Stimulated activated CD4-positive, alpha-beta T cell treated with anti-CD3 and anti-CD28 coated beads, TNF-alpha, amount 100 ng/mL, for 48 hours (primary cell): Measurements from ENCODE around the gene UBE2K.
"Not testable (repeated sequence)": the region's sequence is repeated elsewhere in the genome, so short reads cannot be mapped to it uniquely, and the experiment has no call there.

Experiments used
- DNase-seq, 3 donors: peaks; one replicate each; pipeline ENCODE4 v3.0.0-alpha.2; 2020; ENCODE audit warnings: low read depth in 3 of 3

The UBE2K gene

GRCh38 chr4:39697740-39698423, at the start of gene UBE2K:
Gene UBE2K (plus strand): TSS chr4:39698136. CDS start chr4:39698328, 192 bp downstream.
- DNase-seq: peak; percentile 77 to 88 (median 77)

- no peak for DNase-seq
Measured at GRCh38 chr4:39648213-39648612, 49.7 kb upstream of the UBE2K start.

GRCh38 chr4:39648827-39649558, 48.9 kb upstream of the UBE2K start:
- DNase-seq: no peak

- DNase-seq: no peak
Measured at GRCh38 chr4:39649639-39650265, 48.2 kb upstream of the UBE2K start.

- DNase-seq: not testable (repeated sequence)
Measured at GRCh38 chr4:39651586-39651985, 46.4 kb upstream of the UBE2K start.

DNA sequence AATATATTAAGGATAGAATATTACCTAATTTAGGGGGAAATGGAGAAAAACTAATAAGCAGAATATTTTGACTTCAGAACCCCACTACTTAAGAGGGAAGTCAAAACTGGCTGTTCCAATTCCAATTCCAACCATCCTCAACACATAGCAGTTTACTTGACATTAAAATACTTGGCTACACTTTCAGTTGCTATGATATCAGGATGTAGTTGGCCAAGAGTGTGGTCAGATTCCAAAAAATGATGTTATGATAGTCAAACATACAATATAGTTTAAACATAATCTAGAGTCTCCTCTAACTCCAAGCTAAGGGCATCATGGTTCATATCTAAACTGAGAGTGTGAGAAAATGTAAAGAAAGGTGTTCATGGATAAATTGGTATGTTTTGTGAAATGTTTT, 42.7 kb upstream of the UBE2K start:
- DNase-seq: no peak

- no peak for DNase-seq
Measured at GRCh38 chr4:39655876-39656275, 42.1 kb upstream of the UBE2K start.

DNA sequence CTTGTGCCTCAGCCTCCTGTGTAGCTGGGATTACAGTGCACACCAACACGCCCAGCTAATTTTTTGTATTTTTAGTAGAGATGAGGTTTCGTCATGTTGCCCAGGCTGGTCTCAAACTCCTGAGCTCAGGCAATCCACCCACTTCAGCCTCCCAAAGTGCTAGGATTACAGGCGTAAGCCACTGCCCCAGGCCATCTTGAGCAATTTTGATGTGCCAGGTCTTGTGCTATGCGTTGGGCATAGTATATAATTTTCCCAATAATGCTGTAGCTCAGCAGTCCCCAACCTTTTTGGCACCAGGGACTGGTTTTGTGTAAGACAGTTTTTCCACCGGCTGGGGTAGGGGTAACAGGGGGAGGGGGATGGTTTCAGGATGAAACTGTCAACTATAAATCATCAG, 41.3 kb upstream of the UBE2K start:
- not testable (repeated sequence) for DNase-seq

DNA sequence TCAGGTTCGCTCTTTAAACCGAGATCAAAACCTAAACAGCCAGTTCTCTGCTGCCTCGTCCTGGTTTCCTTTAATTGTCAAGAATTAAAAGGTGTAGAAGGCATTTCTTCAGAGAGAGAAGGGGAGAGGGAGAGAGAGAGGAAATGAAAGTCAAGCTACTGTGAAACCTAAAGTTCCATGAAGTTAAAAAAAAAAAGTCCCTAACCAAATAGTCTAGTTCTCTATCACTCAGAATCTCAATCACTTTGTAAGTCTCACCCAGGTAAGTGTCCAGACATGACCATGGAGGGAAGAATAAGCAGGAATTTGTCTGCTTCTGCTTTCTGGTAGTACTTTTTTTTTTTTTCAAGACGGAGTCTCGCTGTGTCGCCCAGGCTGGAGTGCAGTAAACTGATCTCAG, 40.5 kb upstream of the UBE2K start:
- DNase-seq: no peak

DNA sequence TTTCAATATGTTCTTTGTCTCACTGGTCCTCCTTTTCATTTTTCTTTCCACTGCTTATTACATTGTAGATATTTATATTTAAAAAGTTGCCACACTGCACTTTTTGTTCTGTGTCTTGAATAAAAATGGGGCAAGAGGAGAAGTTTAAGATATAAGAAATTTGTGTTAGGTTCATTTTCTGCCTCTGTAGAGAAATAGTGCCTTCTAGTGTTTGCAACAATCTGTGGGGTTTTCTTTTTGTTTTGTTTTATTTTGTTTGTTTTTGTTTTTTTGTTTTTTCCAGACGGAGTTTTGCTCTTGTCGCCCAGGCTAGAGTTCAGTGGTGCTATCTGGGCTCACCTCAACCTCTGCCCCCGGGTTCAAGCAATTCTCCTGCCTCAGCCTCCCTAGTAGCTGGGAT, 39.2 kb upstream of the UBE2K start:
- DNase-seq: no peak

- DNase-seq: no peak
Measured at GRCh38 chr4:39660045-39660444, 37.9 kb upstream of the UBE2K start.

- DNase-seq: no peak
Measured at GRCh38 chr4:39660757-39661156, 37.2 kb upstream of the UBE2K start.

- no peak for DNase-seq
Measured at GRCh38 chr4:39662683-39663082, 35.3 kb upstream of the UBE2K start.

DNA sequence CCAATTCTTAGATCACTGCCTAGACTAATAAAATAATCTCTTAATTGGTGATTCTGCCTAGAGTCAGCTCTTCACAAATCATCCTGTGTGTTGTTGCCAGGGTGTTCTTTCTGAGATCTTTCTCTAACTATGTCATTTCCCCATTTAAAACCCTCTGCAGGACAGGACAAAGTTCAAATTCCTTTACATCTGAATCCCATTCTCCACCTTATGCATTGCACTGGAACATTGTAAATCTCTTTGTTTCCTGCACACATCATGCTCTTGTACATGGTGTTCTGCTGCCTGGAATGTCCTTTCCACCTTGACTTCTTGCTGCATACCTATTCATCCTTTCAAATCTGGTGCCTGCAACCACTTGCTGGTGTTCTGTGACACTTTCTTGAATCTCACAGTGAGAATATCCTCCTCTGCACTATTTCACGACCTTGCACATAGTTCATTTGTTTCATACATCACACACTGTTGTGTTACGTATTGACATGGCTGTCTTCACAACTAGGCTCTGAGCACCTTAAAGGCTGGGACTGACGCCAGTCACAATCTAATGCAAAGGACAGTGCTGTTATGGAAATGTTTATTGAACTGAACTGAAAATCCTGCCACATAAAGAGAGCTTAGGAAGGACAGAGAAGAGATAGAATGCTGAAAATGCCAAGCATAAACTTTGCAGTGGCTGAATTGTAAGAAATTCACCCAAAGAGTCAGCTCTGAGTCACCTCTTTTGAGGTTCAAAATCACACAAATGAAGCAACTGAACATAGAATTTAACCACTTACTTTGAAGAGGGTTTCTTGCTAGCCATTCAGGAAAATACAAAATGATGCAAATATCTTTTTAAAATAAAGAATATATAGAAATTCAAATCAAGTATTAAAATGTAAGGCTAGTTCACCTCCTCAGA, 32.9 kb upstream of the UBE2K start:
- DNase-seq: no peak

DNA sequence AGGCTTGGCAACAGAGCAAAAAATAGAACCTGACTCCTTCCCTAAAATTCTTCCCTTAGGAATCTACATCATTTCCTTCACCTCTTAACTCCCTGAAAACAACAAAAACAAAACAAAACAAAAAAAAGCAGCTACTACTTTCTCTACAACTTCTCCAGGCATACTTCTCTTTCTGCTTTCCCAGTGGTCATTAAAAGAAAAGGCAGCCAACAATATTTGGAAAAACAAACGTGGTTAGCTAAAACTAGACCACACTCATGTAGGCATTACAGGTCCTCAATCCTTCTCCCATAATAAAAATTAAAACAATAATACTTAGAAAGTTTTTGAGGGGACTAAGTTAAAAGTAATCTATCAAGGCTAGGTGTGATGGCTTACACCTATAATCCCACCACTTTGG, 30.2 kb upstream of the UBE2K start:
- no peak for DNase-seq

DNA sequence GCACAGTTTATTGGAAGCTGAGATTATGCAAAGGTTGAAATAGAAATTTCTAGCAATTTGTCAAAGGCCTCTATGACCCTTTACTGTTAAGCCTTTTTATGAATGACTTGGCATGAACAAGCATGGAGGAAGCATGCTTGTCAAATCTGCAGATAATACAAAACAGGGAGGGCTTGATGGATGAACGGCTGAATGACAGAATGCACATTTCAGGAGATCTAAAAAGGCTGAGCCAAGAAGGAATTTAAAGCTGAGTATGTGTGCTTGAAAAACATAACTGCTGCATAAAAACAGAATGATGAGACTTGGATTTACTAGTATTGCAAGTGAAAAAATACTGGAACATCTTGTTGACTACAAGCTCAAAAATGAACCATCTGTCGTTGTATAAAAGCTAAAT, 29.0 kb upstream of the UBE2K start:
- DNase-seq: no peak

GRCh38 chr4:39670296-39670695, 27.6 kb upstream of the UBE2K start:
- DNase-seq: not testable (repeated sequence)

- not testable (repeated sequence) for DNase-seq
Measured at GRCh38 chr4:39675681-39676080, 22.3 kb upstream of the UBE2K start.

- not testable (repeated sequence) for DNase-seq
Measured at GRCh38 chr4:39681003-39681402, 16.9 kb upstream of the UBE2K start.

DNA sequence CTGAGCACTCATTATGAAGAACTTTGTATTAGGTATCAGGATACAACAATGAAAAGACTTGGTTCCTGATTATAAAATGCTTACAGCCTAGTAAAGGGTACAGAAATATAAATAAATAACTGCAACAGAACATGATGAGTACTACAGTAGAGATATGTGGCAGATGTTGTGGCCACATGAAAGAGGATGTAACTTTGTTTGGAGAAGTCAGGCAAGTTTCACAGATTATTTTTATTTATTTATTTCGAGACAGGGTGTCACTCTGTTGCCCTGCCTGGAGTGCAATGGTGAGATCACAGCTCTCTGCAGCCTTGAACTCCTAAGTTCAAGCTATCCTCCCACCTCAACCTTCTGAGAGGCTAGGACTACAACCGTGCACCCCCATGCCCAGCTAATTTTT, 15.8 kb upstream of the UBE2K start:
- no peak for DNase-seq

DNA sequence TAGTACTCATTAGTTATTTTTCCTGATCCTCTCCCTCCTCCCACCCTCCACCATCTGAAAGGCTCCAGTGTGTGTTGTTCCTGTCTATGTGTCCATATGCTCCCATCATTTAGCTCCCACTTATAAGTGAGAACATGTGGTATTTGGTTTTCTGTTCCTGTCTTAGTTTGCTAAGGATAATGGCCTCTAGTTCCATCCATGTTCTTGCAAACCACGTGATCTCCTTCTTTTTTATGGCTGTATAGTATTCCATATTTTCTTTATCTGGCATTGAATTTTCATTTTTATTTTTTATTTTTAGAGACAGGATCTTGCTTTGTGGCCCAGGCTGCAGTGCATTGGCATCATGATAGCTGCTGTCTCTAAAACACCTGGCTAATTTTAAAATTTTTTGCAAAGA, 11.9 kb upstream of the UBE2K start:
- no peak for DNase-seq

- DNase-seq: no peak
Measured at GRCh38 chr4:39687014-39687413, 10.9 kb upstream of the UBE2K start.
